Stomach (tissue), 9 donors: ENCODE results near the gene CES5A. TPM values are rescaled to one million over a fixed set of nuclear protein-coding genes. Genes with fewer than 3 reads are reported as not detected.

Experiments
- DNase-seq, 2 donors: peaks; one replicate each; pipeline versions ENCODE4 v3.0.0 to v3.0.0-alpha.2; 2013 to 2019
- H3K27ac ChIP-seq, 5 donors: fragments of 200-600 bp in 4 of 5; sonication (generic) in 4 of 5; one replicate each; pipeline ENCODE4 v1.5.1; 2013 to 2019; ENCODE audit warnings: mild to moderate bottlenecking in 1 of 5, moderate library complexity in 1 of 5
- H3K27me3 ChIP-seq, 3 donors: fragments of 200-600 bp; sonication (generic); one replicate each; pipeline ENCODE4 v1.5.1; 2017 to 2019; ENCODE audit warnings: mixed run types in 1 of 3
- H3K36me3 ChIP-seq, 4 donors: fragments of 200-600 bp; sonication (generic); 1 replicate in 3 of 4; 2 replicates in 1 of 4; pipeline ENCODE4 v1.5.1; 2016 to 2019
- H3K4me1 ChIP-seq, 4 donors: fragments of 200-600 bp; sonication (generic); one replicate each; pipeline ENCODE4 v1.5.1; 2016 to 2019
- H3K4me3 ChIP-seq, 4 donors: fragments of 200-600 bp; sonication (generic) in 3 of 4; one replicate each; pipeline ENCODE4 v1.5.1; 2016 to 2019; ENCODE audit warnings: mild to moderate bottlenecking in 1 of 4
- H3K9me3 ChIP-seq, 4 donors: fragments of 200-600 bp; sonication (generic); one replicate each; pipeline ENCODE4 v1.5.1; 2016 to 2019
- EP300 ChIP-seq: sonication (generic); formaldehyde crosslinking; IDR thresholded peaks from one replicate; pipeline ENCODE4 v1.6.1; 2017; ENCODE audit warnings: antibody characterized with exemption
- POLR2A ChIP-seq, 4 donors: fragments of 450-650 bp; IDR thresholded peaks; one replicate each; pipeline ENCODE4 v1.6.1; 2016; ENCODE audit warnings: antibody characterized with exemption in 4 of 4, control low read depth in 2 of 4, mild to moderate bottlenecking in 1 of 4, moderate library complexity in 1 of 4
- POLR2AphosphoS5 ChIP-seq, 3 donors: sonication (generic); formaldehyde crosslinking; IDR thresholded peaks; one replicate each; pipeline ENCODE4 v1.6.1; 2016; ENCODE audit warnings: antibody characterized with exemption in 3 of 3
- WGBS, 5 donors: extraction: QIAGEN DNeasy Blood & Tissue Kit in 3 of 5; methylation state at CpG; one replicate each; pipeline versions ENCODE4 v1.1.5 to v1.1.7; 2013 to 2018; 5-methylcytosine and 5-hydroxymethylcytosine counted together
- intact Hi-C: fragments of 100-400 bp; cut with DNase I; formaldehyde crosslinking; loops from one replicate; pipeline ENCODE4 v1.15.1; 2023; ENCODE audit warnings: low total_unique reads
- polyA plus RNA-seq, 3 donors: library from polyadenylated mRNA; stranded (reverse); fragments of 200-250 nt; gene quantifications; one replicate each; pipeline ENCODE4 v1.2.3, GENCODE V29; 2013
- total RNA-seq, 5 donors: library from RNA; depleted of rRNA; stranded (reverse); fragments of >200 nt; gene quantifications; one replicate each; pipeline versions ENCODE4 v1.1.0 to v1.2.3, GENCODE V29; 2014 to 2016
- TF ChIP-seq, protein P1 (sequence below), 7 experiments: fragments of 450-650 bp in 4 of 7; fragments of 200-600 bp in 3 of 7; sonication (generic) in 3 of 7; IDR thresholded peaks; one replicate each; pipeline ENCODE4 v1.5.1; 2016 to 2019; ENCODE audit warnings: antibody characterized with exemption in 7 of 7, control low read depth in 2 of 7, mild to moderate bottlenecking in 1 of 7
- donor health status: healthy with polysubstance abuse.
- donor health status: Bipolar disorder and iron deficiency.
- donor health status: healthy.

Gene CES5A
- total and polyA plus RNA-seq, 8 donors: not detected

DNA sequence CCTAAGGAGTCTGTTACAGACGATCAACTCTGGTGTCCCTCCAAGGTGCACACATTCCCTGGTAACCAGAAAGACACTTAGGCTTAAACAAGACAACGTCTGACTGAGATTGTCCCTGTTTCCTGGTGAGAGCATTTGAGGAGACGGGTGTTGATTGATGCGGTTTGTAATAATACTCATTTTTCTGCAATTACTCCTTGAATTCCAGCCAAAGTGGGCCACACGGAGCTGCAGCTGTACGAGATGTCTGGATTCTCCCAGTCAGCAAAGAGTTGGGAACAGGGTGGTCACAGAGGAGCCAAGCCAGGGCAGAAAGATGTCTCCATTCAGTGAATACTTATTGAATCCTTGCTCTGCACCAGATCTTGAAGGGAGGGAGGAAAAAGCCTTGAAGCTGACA is 30.9 kb upstream of the CES5A start:
- H3K27ac ChIP-seq: no peak overlapping the region
- no peak for DNase-seq
- no peaks in the 10 kb centered on the region for H3K36me3 ChIP-seq
- no peaks in the 10 kb centered on the region for H3K4me1 ChIP-seq
- WGBS, 5 donors: 52 to 72% (median 58%) methylated on average over 6 of the region's 6 CpGs
- TF ChIP-seq EP300 (no peak), POLR2A (IDR thresholded peaks at IDR 0.05) (no peak), POLR2AphosphoS5 (IDR thresholded peaks at IDR 0.05) (no peak)
- TF ChIP-seq, protein P1, sequence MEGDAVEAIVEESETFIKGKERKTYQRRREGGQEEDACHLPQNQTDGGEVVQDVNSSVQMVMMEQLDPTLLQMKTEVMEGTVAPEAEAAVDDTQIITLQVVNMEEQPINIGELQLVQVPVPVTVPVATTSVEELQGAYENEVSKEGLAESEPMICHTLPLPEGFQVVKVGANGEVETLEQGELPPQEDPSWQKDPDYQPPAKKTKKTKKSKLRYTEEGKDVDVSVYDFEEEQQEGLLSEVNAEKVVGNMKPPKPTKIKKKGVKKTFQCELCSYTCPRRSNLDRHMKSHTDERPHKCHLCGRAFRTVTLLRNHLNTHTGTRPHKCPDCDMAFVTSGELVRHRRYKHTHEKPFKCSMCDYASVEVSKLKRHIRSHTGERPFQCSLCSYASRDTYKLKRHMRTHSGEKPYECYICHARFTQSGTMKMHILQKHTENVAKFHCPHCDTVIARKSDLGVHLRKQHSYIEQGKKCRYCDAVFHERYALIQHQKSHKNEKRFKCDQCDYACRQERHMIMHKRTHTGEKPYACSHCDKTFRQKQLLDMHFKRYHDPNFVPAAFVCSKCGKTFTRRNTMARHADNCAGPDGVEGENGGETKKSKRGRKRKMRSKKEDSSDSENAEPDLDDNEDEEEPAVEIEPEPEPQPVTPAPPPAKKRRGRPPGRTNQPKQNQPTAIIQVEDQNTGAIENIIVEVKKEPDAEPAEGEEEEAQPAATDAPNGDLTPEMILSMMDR (IDR thresholded peaks at IDR 0.05): no peak
- H3K9me3 ChIP-seq: peaks cover 0 to 23% (median 19%) of the 10 kb centered on the region in 4 donors
- H3K4me3 ChIP-seq: no peak overlapping the region
- no peaks in the 10 kb centered on the region for H3K27me3 ChIP-seq
- intact Hi-C loops: no loop called here

DNA sequence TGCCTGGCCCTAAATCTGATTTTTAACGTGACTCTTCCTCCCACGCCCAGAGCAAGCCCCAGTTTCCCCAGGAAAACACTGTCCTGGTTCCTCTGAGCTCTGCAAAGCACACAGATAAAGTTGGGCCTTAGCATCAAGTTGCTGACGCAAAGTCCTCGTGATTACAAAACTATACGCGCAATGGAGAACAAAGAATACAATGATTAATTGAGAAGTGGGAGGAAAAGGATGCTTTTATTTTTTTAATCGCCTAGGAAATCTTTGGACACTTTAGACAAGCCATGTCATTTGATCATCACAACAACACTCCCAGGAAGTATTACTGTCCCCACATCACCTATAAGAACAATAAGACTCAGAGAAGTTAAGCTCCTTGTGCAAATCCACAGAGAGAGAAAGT is 30.5 kb upstream of the CES5A start:
- TF ChIP-seq EP300 (no peak), POLR2A (IDR thresholded peaks at IDR 0.05) (no peak), POLR2AphosphoS5 (IDR thresholded peaks at IDR 0.05) (no peak)
- TF ChIP-seq, protein P1 (IDR thresholded peaks at IDR 0.05): no peak
- intact Hi-C loops: no loop called here
- Histone ChIP-seq H3K36me3 (no peaks in the 10 kb centered on the region), H3K4me3 (no peak overlapping the region), H3K4me1 (no peaks in the 10 kb centered on the region), H3K27me3 (no peaks in the 10 kb centered on the region), H3K27ac (no peak overlapping the region), H3K9me3 (peaks cover 0 to 18% (median 17%) of the 10 kb centered on the region in 4 donors)
- DNase-seq: no peak
- WGBS, 5 donors: 68 to 81% (median 75%) methylated on average over 7 of the region's 7 CpGs

DNA sequence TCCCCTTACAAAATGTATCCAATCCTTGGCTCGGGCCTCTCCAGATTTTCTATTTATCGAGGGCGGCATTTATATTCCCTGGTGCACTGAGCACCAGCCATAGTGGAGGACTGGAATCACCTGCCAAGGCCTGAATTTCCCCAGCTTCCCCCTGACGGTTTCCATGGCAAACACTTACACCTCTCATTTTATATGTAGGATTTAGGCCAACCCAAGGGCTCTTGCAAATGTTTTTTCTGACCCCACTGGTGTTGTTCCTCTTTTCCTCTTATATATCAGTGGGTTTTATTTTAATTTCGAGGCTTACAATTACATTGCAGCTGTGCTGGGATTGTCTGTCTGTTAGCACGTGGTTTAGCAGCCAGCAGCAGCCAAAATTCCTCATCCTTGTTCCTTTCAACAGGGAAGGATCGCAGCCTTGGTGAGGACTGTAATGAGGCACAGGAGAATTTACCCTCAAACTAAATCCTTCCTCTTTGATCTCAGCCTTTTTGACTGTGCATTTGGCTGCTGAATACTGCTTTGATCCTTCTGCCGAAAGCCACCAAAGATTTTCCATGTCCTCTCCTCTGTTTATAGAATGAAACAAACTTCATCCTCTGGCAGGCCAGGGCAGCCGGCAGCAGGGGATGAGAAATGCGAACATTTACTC is 26.5 kb upstream of the CES5A start:
- H3K4me3 ChIP-seq: no peak overlapping the region
- DNase-seq: no peak
- no peaks in the 10 kb centered on the region for H3K36me3 ChIP-seq
- no peak overlapping the region for H3K27ac ChIP-seq
- TF ChIP-seq POLR2A (IDR thresholded peaks at IDR 0.05) (no peak), EP300 (no peak), POLR2AphosphoS5 (IDR thresholded peaks at IDR 0.05) (no peak)
- TF ChIP-seq, protein P1 (IDR thresholded peaks at IDR 0.05): no peak
- H3K27me3 ChIP-seq: peaks cover 0 to 6% (median 0%) of the 10 kb centered on the region in 3 donors
- intact Hi-C loops: no loop called here
- 60 to 64% (median 61%) methylated on average over 10 of the region's 10 CpGs for WGBS, 5 donors
- H3K9me3 ChIP-seq: peaks cover 0 to 27% (median 20%) of the 10 kb centered on the region in 4 donors
- H3K4me1 ChIP-seq: no peaks in the 10 kb centered on the region

DNA sequence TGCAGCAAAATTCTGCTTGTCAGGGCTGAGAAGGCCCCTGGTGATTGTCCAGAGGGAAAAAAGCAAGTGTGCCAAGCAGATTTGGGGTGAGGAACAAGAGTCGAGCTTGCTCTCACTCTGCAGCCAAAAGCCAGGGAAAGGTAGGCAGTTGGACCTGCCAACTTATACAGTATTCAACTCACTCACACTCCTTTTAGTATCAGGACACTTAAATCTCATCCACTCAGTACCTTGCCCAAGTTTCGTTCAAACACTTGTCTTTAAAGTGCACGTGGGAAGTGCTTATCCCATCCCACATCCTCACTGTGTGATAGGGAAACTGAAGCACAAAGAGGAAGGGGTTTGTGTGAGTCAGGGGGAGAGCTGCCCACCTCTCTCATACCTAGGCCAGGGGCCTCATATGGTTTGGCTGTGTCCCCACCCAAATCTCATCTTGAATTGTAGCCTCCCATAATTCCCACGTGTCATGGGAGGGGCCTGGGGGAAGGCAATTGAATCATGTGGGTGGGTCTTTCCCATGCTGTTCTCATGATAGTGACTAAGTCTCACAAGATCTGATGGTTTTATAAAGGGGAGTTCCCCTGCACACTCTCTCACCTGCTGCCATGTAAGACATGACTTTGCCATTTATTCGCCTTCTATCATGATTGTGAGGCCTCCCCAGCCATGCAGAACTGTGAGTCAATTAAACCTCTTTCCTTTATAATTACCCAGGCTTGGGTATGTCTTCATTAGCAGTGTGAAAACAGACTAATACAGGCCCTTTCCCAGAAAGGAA is 25.6 kb upstream of the CES5A start:
- Histone ChIP-seq H3K36me3 (no peaks in the 10 kb centered on the region), H3K4me1 (no peaks in the 10 kb centered on the region), H3K27ac (no peak overlapping the region), H3K27me3 (peaks cover 0 to 6% (median 0%) of the 10 kb centered on the region in 3 donors), H3K9me3 (peaks cover 0 to 36% (median 25%) of the 10 kb centered on the region in 4 donors), H3K4me3 (no peak overlapping the region)
- DNase-seq: no peak
- 56 to 76% (median 67%) methylated on average over 5 of the region's 5 CpGs for WGBS, 5 donors
- no peak for TF ChIP-seq POLR2A (IDR thresholded peaks at IDR 0.05)
- TF ChIP-seq, protein P1 (IDR thresholded peaks at IDR 0.05): no peak
- no peak for TF ChIP-seq EP300
- no peak for TF ChIP-seq POLR2AphosphoS5 (IDR thresholded peaks at IDR 0.05)
- intact Hi-C loops: no loop called here
